ENCODE data around the gene DCTPP1.

The DCTPP1 gene

GRCh38 chr16:30446203-30446595, 16.4 kb upstream of the DCTPP1 start:
- no peak for DNase-seq

GRCh38 chr16:30445408-30446202, 15.8 kb upstream of the DCTPP1 start, which contains the start of gene SEPHS2:
Gene SEPHS2, minus strand, starts transcription at chr16:30445874. Its CDS starts 147 bp downstream, at chr16:30445727.
- DNase-seq: peak; percentile 81 to 96 (median 84)

- no peak for DNase-seq
These were observed 15.2 kb upstream of the DCTPP1 start for GRCh38 chr16:30445149-30445407.

- DNase-seq: no peak
These were observed 14.7 kb upstream of the DCTPP1 start for GRCh38 chr16:30444231-30445148.

GRCh38 chr16:30443631-30444030, 13.8 kb upstream of the DCTPP1 start:
- DNase-seq: no peak

- DNase-seq: no peak
These were observed 10.0 kb upstream of the DCTPP1 start for GRCh38 chr16:30439720-30440348.

GRCh38 chr16:30438835-30439234, 9.0 kb upstream of the DCTPP1 start:
- no peak for DNase-seq

- DNase-seq: no peak
These were observed 7.7 kb upstream of the DCTPP1 start for GRCh38 chr16:30437511-30438046.

- peak in 2 of 4 experiments; percentile 11 to 35 for DNase-seq
These were observed 5.0 kb upstream of the DCTPP1 start for GRCh38 chr16:30434852-30435251.

GRCh38 chr16:30430428-30430970, 669 bp upstream of the DCTPP1 start:
- DNase-seq: peak in 1 of 4 experiments; percentile 57

GRCh38 chr16:30429418-30429677, 482 bp downstream of the DCTPP1 start:
- DNase-seq: no peak

GRCh38 chr16:30428055-30428454, 1.8 kb downstream of the DCTPP1 start:
- no peak for DNase-seq

- no peak for DNase-seq
These were observed 8.8 kb downstream of the DCTPP1 start for GRCh38 chr16:30421010-30421409.

- DNase-seq: no peak
These were observed 11.3 kb downstream of the DCTPP1 start for GRCh38 chr16:30418350-30419181.

- DNase-seq: peak; percentile 64 to 84 (median 76)
These were observed 12.1 kb downstream of the DCTPP1 start for GRCh38 chr16:30417529-30418349.

GRCh38 chr16:30416624-30417528, 13.0 kb downstream of the DCTPP1 start:
- no peak for DNase-seq

- no peak for DNase-seq
These were observed 13.7 kb downstream of the DCTPP1 start for GRCh38 chr16:30416047-30416603.

GRCh38 chr16:30414159-30414558, 15.7 kb downstream of the DCTPP1 start:
- no peak for DNase-seq

GRCh38 chr16:30413112-30413806, 16.6 kb downstream of the DCTPP1 start:
- DNase-seq: no peak
